Measurements from ENCODE around the gene CEP126.

DNA sequence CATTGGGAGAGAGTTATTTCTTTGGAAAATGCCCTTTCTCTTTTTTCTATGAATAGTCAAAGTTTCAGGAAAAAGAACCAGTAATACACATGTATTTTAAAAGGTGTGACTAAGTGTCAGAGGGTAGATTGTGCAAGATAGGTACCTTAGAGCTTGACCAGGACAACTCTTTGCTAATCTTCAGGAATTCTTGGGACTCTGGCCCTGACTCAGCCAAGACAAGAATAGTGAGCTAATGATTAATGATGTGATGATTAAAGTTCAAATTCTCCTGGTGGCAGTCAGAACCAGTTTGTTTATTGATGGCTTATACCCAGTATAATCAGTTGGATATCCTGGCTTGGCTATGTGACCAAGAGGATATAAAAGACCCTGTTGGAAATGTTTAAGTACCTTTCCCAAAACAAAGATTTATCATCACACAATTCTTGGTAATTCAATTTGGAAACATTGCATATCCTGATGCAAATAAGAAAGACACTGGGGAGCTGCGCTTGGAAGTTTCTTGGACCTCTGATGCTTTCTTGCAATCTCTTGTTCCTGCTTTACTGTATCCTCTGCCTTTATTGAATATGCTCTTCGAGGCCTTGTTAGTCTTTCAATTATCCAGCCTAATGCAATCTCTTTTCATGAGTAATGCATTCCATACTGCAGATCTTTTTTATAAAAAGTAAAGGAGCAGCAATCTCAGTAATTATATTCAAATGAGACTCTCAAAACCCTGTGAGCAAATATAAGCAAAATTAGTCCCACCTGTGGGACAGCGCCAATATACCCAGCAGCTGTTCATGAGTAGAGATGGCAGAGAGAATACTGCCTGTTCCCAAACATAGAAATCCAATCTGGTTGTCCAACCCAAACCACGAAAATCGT is 48.0 kb upstream of the CEP126 start:
- TF ChIP-seq, protein P1, sequence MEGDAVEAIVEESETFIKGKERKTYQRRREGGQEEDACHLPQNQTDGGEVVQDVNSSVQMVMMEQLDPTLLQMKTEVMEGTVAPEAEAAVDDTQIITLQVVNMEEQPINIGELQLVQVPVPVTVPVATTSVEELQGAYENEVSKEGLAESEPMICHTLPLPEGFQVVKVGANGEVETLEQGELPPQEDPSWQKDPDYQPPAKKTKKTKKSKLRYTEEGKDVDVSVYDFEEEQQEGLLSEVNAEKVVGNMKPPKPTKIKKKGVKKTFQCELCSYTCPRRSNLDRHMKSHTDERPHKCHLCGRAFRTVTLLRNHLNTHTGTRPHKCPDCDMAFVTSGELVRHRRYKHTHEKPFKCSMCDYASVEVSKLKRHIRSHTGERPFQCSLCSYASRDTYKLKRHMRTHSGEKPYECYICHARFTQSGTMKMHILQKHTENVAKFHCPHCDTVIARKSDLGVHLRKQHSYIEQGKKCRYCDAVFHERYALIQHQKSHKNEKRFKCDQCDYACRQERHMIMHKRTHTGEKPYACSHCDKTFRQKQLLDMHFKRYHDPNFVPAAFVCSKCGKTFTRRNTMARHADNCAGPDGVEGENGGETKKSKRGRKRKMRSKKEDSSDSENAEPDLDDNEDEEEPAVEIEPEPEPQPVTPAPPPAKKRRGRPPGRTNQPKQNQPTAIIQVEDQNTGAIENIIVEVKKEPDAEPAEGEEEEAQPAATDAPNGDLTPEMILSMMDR (IDR thresholded peaks at IDR 0.05) = no peak
- TF ChIP-seq POLR2A (IDR thresholded peaks at IDR 0.05) = no peak
